Activated CD8-positive, alpha-beta T cell treated with anti-CD3 and anti-CD28 coated beads, Interleukin-2, amount 10 ng/mL, durations not matched to agents 7 days and 5 days (primary cell): ENCODE data around the gene NDFIP2. TPM values are rescaled to one million over a fixed set of nuclear protein-coding genes. Genes with fewer than 3 reads are reported as not detected.

Experiments
- ATAC-seq: fragments of 150-1000 bp; cut with Tn5 transposase; one replicate; pipeline ENCODE4 v1.10.0; 2021; ENCODE audit warnings: moderate library complexity
- CTCF ChIA-PET: fragments of 350-600 bp; sonication (Branson Sonifier 250); formaldehyde crosslinking; loops from one replicate; lab custom pipeline; 2021; ENCODE audit warnings: antibody characterized with exemption; lab: Charles Lee
- POLR2A ChIA-PET: fragments of 350-600 bp; sonication (Branson Sonifier 250); formaldehyde crosslinking; loops from one replicate; lab custom pipeline; 2021; ENCODE audit warnings: antibody characterized with exemption; lab: Charles Lee
- DNase-seq: peaks from one replicate; pipeline ENCODE4 v3.0.0-alpha.2; 2020
- H3K27ac Mint-ChIP-seq: one replicate; pipeline ENCODE4 v1.8.0; 2021; ENCODE audit warnings: mild to moderate bottlenecking, mixed read lengths
- H3K27me3 Mint-ChIP-seq: one replicate; pipeline ENCODE4 v1.8.0; 2021; ENCODE audit warnings: low read depth, mixed read lengths
- H3K36me3 Mint-ChIP-seq: one replicate; pipeline ENCODE4 v1.8.0; 2021; ENCODE audit warnings: low read depth, mixed read lengths
- H3K4me1 Mint-ChIP-seq: one replicate; pipeline ENCODE4 v1.8.0; 2021; ENCODE audit warnings: low read depth, mixed read lengths
- H3K4me3 Mint-ChIP-seq: one replicate; pipeline ENCODE4 v1.8.0; 2021; ENCODE audit warnings: mild to moderate bottlenecking, mixed read lengths
- H3K9me3 Mint-ChIP-seq: one replicate; pipeline ENCODE4 v1.8.0; 2022; ENCODE audit warnings: mixed read lengths; ENCODE audit not compliant: insufficient read depth
- total RNA-seq, 2 experiments: library from RNA; stranded (reverse); gene quantifications; one replicate each; pipeline ENCODE4 v1.2.3, GENCODE V29; 2021

The NDFIP2 gene
- total RNA-seq, 2 experiments from 2014 or later, result 13.4 to 15.3 TPM

- DNase-seq (no peak), ATAC-seq (no peak)
- POLR2A ChIA-PET, result no interaction called here
- Mint-ChIP-seq H3K27me3 (no peaks in the 10 kb centered on the region), H3K4me3 (no peak overlapping the region), H3K4me1 (peaks cover 66% of the 10 kb centered on the region), H3K36me3 (peaks cover 6% of the 10 kb centered on the region), H3K9me3 (no peaks in the 10 kb centered on the region), H3K27ac (no peak overlapping the region)
- CTCF ChIA-PET, result no interaction called here
Measured at GRCh38 chr13:79447741-79448140, 33.2 kb upstream of the NDFIP2 start.

DNA sequence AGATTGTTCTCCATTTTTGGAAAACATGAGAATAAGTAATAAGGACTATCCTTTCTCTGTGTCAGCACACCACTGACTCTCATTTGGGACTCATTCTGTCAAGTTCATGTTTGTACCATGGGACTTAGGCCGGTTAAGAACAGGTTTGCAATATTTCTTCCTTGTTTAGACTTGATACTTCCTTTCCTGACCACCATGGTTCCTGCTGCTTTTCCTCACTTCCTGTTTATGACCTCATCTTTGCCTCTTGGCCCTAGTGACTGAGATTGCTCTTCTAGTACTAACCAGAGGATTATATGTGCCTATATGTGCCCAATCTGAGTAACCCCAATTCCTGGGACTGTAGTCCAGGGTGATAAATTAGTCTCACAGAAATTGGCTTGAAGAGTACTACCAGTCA is 32.5 kb upstream of the NDFIP2 start:
- Mint-ChIP-seq H3K9me3 (no peaks in the 10 kb centered on the region), H3K4me1 (peaks cover 72% of the 10 kb centered on the region), H3K4me3 (peak overlapping the region; percentile 0), H3K27me3 (no peaks in the 10 kb centered on the region), H3K27ac (peak overlapping the region; percentile 5), H3K36me3 (peaks cover 6% of the 10 kb centered on the region)
- ChIA-PET CTCF (no interaction called here), POLR2A (no interaction called here)
- no peak for ATAC-seq
- DNase-seq, result no peak

DNA sequence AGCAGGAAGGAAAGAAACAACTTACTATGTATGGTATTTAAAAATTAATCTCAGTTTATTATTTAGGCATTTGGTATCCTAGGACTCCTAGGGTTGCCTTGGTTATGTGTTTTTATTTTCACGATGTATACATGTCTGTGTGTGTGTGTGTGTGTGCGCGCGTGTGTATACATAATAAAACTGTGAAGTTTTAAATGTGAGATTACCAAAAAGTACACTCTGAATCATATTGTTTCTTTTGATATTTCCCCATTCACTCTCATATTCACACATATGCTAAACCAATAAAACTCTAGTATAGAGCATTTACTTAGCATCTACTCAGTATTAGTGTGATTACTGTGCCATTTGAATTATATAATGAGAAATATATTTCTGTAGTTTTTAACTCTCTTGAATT is 30.8 kb upstream of the NDFIP2 start:
- peaks cover 11% of the 10 kb centered on the region for H3K36me3 Mint-ChIP-seq
- ATAC-seq (no peak), DNase-seq (no peak)
- H3K4me1 Mint-ChIP-seq, result peaks cover 73% of the 10 kb centered on the region
- ChIA-PET POLR2A (interaction anchor here (3.3 kb wide), 1 partner anchor 31 kb away, joined by 16 read pairs; the partner anchor contains the start of gene NDFIP2), CTCF (no interaction called here)
- H3K27ac Mint-ChIP-seq, result no peak overlapping the region
- H3K9me3 Mint-ChIP-seq, result no peaks in the 10 kb centered on the region
- H3K4me3 Mint-ChIP-seq, result no peak overlapping the region
- no peaks in the 10 kb centered on the region for H3K27me3 Mint-ChIP-seq

DNA sequence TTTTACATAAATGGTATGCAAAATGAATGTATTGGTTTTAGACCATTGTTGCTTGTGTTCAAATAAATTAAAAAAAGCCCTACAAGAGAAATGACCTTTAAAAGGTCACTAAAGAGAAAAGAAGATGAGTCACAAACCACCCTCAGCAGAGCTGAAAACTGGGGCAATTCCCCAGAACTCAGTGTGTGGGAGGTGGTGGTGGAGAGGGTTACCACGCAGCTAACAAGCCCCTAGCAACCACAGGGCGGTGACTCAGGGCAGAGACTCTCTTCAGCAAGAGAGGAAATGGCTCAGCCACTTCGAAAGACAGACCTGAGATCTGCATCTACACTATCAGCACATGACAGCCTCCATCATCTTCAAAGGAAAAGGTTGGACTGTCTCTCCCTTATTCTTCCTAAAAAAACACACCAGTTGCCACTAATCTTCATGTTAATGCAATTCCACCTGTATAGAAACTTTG is 29.4 kb upstream of the NDFIP2 start:
- Mint-ChIP-seq H3K27ac (peak overlapping the region; percentile 82), H3K9me3 (no peaks in the 10 kb centered on the region), H3K4me1 (peaks cover 62% of the 10 kb centered on the region), H3K27me3 (no peaks in the 10 kb centered on the region), H3K36me3 (peaks cover 11% of the 10 kb centered on the region), H3K4me3 (peak overlapping the region; percentile 59)
- DNase-seq, result peak; percentile 93
- CTCF ChIA-PET, result interaction anchor here (1.0 to 1.8 kb wide), 5 partner anchors 21 to 89 kb away, joined by 3 to 19 read pairs (median 4); partner anchors contain the start of gene NDFIP2
- peak; percentile 99 for ATAC-seq
- POLR2A ChIA-PET, result interaction anchor here (0.6 to 3.3 kb wide), 5 partner anchors 8 to 77 kb away, joined by 3 to 16 read pairs (median 3); partner anchors contain the start of gene NDFIP2

DNA sequence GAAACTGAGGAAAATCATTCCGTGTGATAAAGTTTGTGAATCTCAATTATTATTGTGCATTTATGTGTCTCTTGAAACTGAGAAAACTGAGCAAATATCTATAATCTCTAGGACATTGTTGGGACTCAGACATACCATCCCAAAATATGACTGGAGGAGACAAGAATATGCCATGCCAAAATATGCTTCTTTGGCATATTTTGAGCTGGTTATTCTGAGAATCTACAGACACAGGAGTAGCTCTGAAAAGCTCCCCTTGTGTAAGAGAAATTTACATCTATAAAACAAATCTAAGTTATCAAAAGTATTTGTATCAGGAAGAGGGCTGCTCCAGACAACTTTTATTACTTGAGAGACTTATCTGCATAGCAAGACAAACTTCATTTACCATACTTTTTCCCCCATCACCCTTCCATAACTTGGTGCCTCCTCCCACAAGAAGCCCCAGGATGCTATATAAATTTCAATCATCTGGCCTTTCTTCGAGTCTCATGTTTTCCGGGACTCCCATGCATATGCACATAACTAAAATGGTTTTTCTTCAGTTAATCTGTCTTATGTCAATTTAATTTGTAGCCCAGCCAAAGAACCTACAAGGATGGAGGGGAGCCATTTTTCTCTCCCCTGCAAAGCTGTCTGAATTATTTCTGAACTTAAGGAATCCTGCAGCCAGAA is 28.6 kb upstream of the NDFIP2 start:
- Mint-ChIP-seq H3K36me3 (peaks cover 11% of the 10 kb centered on the region), H3K4me3 (no peak overlapping the region), H3K27me3 (no peaks in the 10 kb centered on the region), H3K27ac (no peak overlapping the region), H3K4me1 (peaks cover 56% of the 10 kb centered on the region), H3K9me3 (no peaks in the 10 kb centered on the region)
- DNase-seq, result no peak
- ATAC-seq, result no peak
- ChIA-PET CTCF (interaction anchor here (1.7 to 1.8 kb wide), 2 partner anchors 29 kb away, joined by 6 to 19 read pairs; partner anchors contain the start of gene NDFIP2), POLR2A (interaction anchor here (1.0 to 3.3 kb wide), 3 partner anchors 8 to 76 kb away, joined by 3 to 16 read pairs (median 3); partner anchors contain the start of gene NDFIP2)

DNA sequence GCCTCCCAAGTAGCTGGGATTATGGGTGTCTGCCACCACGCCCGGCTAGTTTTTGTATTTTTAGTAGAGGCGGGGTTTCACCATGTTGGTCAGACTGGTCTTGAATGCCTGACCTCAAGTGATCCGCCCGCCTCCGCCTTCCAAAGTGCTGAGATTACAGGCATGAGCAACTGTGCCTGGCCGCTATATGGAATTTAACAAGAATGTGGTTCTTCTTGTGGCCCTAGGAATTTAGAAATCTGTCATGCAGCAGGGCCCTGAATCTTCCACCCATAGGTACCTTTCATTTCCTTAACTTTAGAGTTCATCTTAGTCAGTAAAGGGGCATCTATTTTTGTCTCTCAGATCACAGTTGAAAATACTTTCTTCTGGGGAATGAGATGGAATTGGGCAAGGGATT is 25.6 kb upstream of the NDFIP2 start:
- H3K36me3 Mint-ChIP-seq, result peaks cover 4% of the 10 kb centered on the region
- H3K4me3 Mint-ChIP-seq, result no peak overlapping the region
- ATAC-seq (no peak), DNase-seq (no peak)
- ChIA-PET POLR2A (interaction anchor here (0.7 kb wide), 1 partner anchor 26 kb away, joined by 3 read pairs; no protein-coding TSS in a partner anchor), CTCF (interaction anchor here (2.9 kb wide), 1 partner anchor 31 kb away, joined by 15 read pairs; no protein-coding TSS in a partner anchor)
- H3K9me3 Mint-ChIP-seq, result no peaks in the 10 kb centered on the region
- no peaks in the 10 kb centered on the region for H3K27me3 Mint-ChIP-seq
- H3K27ac Mint-ChIP-seq, result no peak overlapping the region
- peaks cover 36% of the 10 kb centered on the region for H3K4me1 Mint-ChIP-seq

- Mint-ChIP-seq H3K36me3 (peaks cover 4% of the 10 kb centered on the region), H3K4me3 (no peak overlapping the region), H3K27ac (no peak overlapping the region), H3K9me3 (no peaks in the 10 kb centered on the region), H3K4me1 (peaks cover 32% of the 10 kb centered on the region), H3K27me3 (no peaks in the 10 kb centered on the region)
- no peak for ATAC-seq
- CTCF ChIA-PET, result interaction anchor here (1.7 to 2.9 kb wide), 2 partner anchors 25 to 32 kb away, joined by 9 to 15 read pairs; partner anchors contain the start of gene NDFIP2
- no peak for DNase-seq
- POLR2A ChIA-PET, result interaction anchor here (0.6 to 1.1 kb wide), 3 partner anchors 25 to 52 kb away, joined by 3 read pairs; partner anchors contain the start of gene RBM26
Measured at GRCh38 chr13:79456051-79456450, 24.9 kb upstream of the NDFIP2 start.

DNA sequence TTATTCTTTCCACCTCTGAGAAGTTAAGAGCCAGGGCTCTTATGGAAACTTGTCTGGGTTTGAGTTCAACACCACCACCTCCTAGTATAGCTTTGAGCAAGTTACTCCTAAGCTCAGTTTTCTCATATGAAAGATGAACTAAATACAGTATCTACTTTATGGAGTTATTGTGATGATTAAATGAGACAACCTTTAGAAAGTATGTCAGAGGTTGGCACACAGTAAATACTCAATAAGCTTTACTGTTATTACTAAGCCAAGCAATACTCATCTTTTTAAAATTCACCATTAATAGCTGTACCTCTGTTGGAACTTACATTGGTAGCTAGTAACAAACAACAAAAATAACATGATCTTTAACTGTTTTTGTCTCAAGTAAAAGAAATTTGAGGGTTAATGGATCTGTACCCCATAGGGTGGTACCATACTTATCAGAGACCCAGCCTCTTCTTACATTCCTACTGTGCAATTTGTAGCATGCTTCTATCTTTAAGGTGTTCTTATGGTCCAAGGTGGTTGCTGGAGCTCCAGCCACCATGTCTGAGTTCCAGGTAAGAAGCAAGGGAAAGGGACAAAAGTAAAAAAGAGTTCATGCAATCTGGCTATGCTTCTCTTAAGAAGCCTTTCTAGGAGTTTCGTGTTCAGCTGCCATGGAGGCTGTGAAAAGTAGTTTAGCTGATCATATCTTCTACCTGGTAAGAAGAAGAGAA is 24.1 kb upstream of the NDFIP2 start:
- no peaks in the 10 kb centered on the region for H3K27me3 Mint-ChIP-seq
- no peaks in the 10 kb centered on the region for H3K9me3 Mint-ChIP-seq
- no peak overlapping the region for H3K27ac Mint-ChIP-seq
- ChIA-PET CTCF (interaction anchor here (0.6 to 2.9 kb wide), 5 partner anchors 15 to 140 kb away, joined by 3 to 15 read pairs (median 4); partner anchors contain the start of gene NDFIP2), POLR2A (interaction anchor here (0.6 to 1.1 kb wide), 4 partner anchors 25 to 53 kb away, joined by 3 read pairs; partner anchors contain the start of gene RBM26)
- peaks cover 4% of the 10 kb centered on the region for H3K36me3 Mint-ChIP-seq
- no peak overlapping the region for H3K4me3 Mint-ChIP-seq
- no peak for DNase-seq
- no peak for ATAC-seq
- H3K4me1 Mint-ChIP-seq, result peaks cover 25% of the 10 kb centered on the region

DNA sequence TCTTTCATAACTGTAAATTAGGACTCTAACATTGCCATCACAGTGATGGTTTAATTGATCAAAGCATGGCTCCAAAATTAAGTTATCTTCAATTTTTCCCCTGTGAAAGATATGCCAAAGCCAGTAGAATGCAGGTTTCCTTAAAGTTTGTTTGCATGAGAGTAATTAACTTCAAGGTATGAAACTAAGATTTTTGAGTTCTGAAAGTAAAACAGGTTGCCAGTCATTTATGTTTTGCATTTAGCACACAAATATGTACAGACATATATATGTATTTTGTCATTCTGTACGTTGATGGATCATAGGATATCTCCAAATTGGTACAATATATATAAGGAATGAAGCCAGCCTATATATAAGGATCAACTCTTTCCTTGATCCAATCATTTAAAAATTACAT is 23.6 kb upstream of the NDFIP2 start:
- no peak for DNase-seq
- CTCF ChIA-PET, result interaction anchor here (0.6 to 2.9 kb wide), 7 partner anchors 14 to 141 kb away, joined by 3 to 15 read pairs (median 4); partner anchors contain the start of gene NDFIP2
- H3K36me3 Mint-ChIP-seq, result peaks cover 5% of the 10 kb centered on the region
- H3K4me3 Mint-ChIP-seq, result no peak overlapping the region
- no peak for ATAC-seq
- H3K4me1 Mint-ChIP-seq, result peaks cover 19% of the 10 kb centered on the region
- POLR2A ChIA-PET, result interaction anchor here (0.8 kb wide), 1 partner anchor 51 kb away, joined by 3 read pairs; the partner anchor contains the start of gene RBM26
- H3K27ac Mint-ChIP-seq, result no peak overlapping the region
- no peaks in the 10 kb centered on the region for H3K27me3 Mint-ChIP-seq
- H3K9me3 Mint-ChIP-seq, result peaks cover 2% of the 10 kb centered on the region

DNA sequence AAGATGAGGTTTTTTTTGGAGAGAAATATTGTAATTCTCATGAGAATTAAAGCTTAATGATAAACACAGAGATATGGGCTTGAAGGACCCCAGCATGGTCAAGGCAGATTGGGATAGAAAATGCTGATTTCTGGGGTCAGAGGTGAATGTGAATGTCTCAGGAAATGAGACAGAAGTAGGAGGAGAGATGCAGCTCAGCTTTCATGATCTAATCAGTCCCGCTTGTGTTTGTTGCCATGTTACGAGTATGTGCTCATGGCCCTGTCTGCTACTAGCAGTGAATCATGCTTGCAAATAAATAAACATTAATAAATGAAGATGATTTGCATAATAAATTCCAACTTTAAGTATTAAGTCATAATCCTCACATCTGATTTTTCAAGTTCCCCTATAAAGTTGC is 23.0 kb upstream of the NDFIP2 start:
- Mint-ChIP-seq H3K4me1 (peaks cover 14% of the 10 kb centered on the region), H3K4me3 (no peak overlapping the region), H3K27me3 (no peaks in the 10 kb centered on the region), H3K9me3 (peaks cover 8% of the 10 kb centered on the region), H3K27ac (no peak overlapping the region), H3K36me3 (peaks cover 8% of the 10 kb centered on the region)
- ChIA-PET CTCF (interaction anchor here (0.9 to 3.0 kb wide), 5 partner anchors 14 to 82 kb away, joined by 3 to 7 read pairs (median 3); no protein-coding TSS in a partner anchor), POLR2A (no interaction called here)
- ATAC-seq (peak; percentile 51), DNase-seq (no peak)

DNA sequence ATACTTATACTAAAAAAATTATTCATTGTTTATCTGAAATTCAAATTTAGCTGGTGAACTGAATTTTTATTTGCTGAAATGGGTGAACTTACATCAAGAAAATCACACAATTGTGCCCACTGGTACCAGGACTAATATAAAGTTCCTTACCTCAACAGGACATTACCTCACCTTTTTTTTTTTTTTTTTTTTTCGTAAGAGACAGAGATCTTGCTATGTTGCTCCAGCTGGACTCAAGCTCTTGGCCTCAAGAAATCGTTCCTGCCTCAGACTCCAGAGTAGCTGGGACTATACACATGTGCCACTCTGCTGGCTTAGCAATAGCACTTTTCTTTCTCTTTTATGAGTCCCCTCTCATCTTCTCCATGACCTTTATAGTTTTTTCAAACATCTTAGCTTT is 22.5 kb upstream of the NDFIP2 start:
- H3K9me3 Mint-ChIP-seq, result peaks cover 8% of the 10 kb centered on the region
- DNase-seq (no peak), ATAC-seq (no peak)
- CTCF ChIA-PET, result interaction anchor here (0.9 to 3.0 kb wide), 5 partner anchors 13 to 82 kb away, joined by 3 to 7 read pairs (median 4); no protein-coding TSS in a partner anchor
- POLR2A ChIA-PET, result no interaction called here
- peaks cover 9% of the 10 kb centered on the region for H3K4me1 Mint-ChIP-seq
- peaks cover 8% of the 10 kb centered on the region for H3K36me3 Mint-ChIP-seq
- H3K27me3 Mint-ChIP-seq, result no peaks in the 10 kb centered on the region
- no peak overlapping the region for H3K4me3 Mint-ChIP-seq
- H3K27ac Mint-ChIP-seq, result no peak overlapping the region
